Esophagus squamous epithelium (tissue), 5 donors: ENCODE results near the gene OR5AK2. TPM values are rescaled to one million over a fixed set of nuclear protein-coding genes. Genes with fewer than 3 reads are reported as not detected.

Experiments used
- DNase-seq: peaks from one replicate; lab custom pipeline; 2025; lab: John Stamatoyannopoulos, UW
- H3K27ac ChIP-seq, 4 donors: fragments of 200-600 bp; sonication (generic); one replicate each; pipeline ENCODE4 v1.5.1; 2016 to 2019; ENCODE audit warnings: mild to moderate bottlenecking in 1 of 4
- H3K27me3 ChIP-seq, 4 donors: fragments of 200-600 bp; sonication (generic); 1 replicate in 3 of 4; 2 replicates in 1 of 4; pipeline versions ENCODE4 v1.5.1 to v1.6.0; 2017 to 2021; ENCODE audit warnings: antibody characterized with exemption in 1 of 4
- H3K36me3 ChIP-seq, 3 donors: fragments of 200-600 bp; sonication (generic); one replicate each; pipeline ENCODE4 v1.5.1; 2016 to 2019
- H3K4me1 ChIP-seq, 3 donors: fragments of 200-600 bp; sonication (generic); one replicate each; pipeline ENCODE4 v1.5.1; 2017 to 2019
- H3K4me3 ChIP-seq, 4 donors: fragments of 200-600 bp; sonication (generic); 1 replicate in 3 of 4; 2 replicates in 1 of 4; pipeline ENCODE4 v1.5.1; 2016 to 2019; ENCODE audit warnings: mild to moderate bottlenecking in 2 of 4, moderate library complexity in 1 of 4
- H3K9me3 ChIP-seq, 3 donors: fragments of 200-600 bp; sonication (generic); one replicate each; pipeline ENCODE4 v1.5.1; 2016 to 2019
- CTCF ChIP-seq, 6 experiments: fragments of 450-650 bp in 4 of 6; fragments of 200-600 bp in 2 of 6; sonication (generic) in 2 of 6; IDR thresholded peaks; one replicate each; pipeline ENCODE4 v1.5.1; 2016 to 2019; ENCODE audit warnings: antibody characterized with exemption in 6 of 6, mild to moderate bottlenecking in 4 of 6, moderate library complexity in 4 of 6
- POLR2A ChIP-seq, 4 donors: fragments of 450-650 bp; IDR thresholded peaks; one replicate each; pipeline ENCODE4 v1.6.1; 2017; ENCODE audit warnings: antibody characterized with exemption in 4 of 4, mild to moderate bottlenecking in 4 of 4, moderate library complexity in 3 of 4
- WGBS, 2 donors: methylation state at CpG; one replicate each; pipeline ENCODE4 v1.1.5; 2018; 5-methylcytosine and 5-hydroxymethylcytosine counted together
- intact Hi-C: fragments of 100-400 bp; cut with DNase I; formaldehyde crosslinking; loops from one replicate; pipeline ENCODE4 v1.15.0; 2022
- total RNA-seq, 4 donors: library from RNA; depleted of rRNA; stranded (reverse); fragments of >200 nt; gene quantifications; one replicate each; pipeline ENCODE4 v1.1.0, GENCODE V29; 2016
- donor health status: DM: yes; HTN: yes; CAD: no.

The OR5AK2 gene
- total RNA-seq, 4 donors from 2014 or later: not detected

GRCh38 chr11:56967726-56968125, 21.0 kb upstream of the OR5AK2 start:
- no peak for DNase-seq
- no peak for TF ChIP-seq POLR2A (IDR thresholded peaks at IDR 0.05)
- H3K4me3 ChIP-seq: no peak overlapping the region
- intact Hi-C loops: no loop called here
- H3K27me3 ChIP-seq: no peaks in the 10 kb centered on the region
- peaks cover 0 to 9% (median 0%) of the 10 kb centered on the region in 3 donors for H3K9me3 ChIP-seq
- H3K27ac ChIP-seq: no peak overlapping the region
- H3K36me3 ChIP-seq: no peaks in the 10 kb centered on the region
- H3K4me1 ChIP-seq: no peaks in the 10 kb centered on the region
- 47 to 50% methylated on average over 1 of the region's 1 CpG for WGBS, 2 donors

DNA sequence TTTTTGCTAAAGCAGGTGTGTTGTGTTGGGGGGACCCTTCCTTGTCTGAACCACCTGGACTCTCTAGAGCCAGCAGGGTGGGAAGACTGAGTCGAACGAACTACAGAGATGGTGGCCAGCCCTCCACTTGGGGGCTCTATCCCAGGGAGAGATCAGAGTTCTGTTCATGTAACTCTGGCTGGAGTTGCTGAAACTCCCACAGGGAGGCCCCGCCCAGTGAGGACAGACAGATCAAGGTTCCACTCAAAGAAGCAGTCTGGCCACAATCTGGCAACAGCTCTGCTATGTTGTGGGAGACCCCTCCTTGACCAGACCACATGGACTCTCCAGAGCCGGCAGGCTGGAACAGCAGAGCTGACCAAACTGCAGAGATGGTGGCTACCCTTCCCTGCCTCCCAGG, 20.2 kb upstream of the OR5AK2 start:
- TF ChIP-seq POLR2A (IDR thresholded peaks at IDR 0.05) (no peak), CTCF (IDR thresholded peaks at IDR 0.05) (no peak)
- WGBS, 2 donors: 47 to 86% methylated on average over 2 of the region's 4 CpGs
- DNase-seq: no peak
- H3K36me3 ChIP-seq: no peaks in the 10 kb centered on the region
- no peaks in the 10 kb centered on the region for H3K4me1 ChIP-seq
- no peak overlapping the region for H3K27ac ChIP-seq
- H3K4me3 ChIP-seq: no peak overlapping the region
- no peaks in the 10 kb centered on the region for H3K27me3 ChIP-seq
- intact Hi-C loops: no loop called here
- H3K9me3 ChIP-seq: peaks cover 0 to 9% (median 0%) of the 10 kb centered on the region in 3 donors

GRCh38 chr11:56977314-56977713, 11.4 kb upstream of the OR5AK2 start:
- Histone ChIP-seq H3K27ac (no peak overlapping the region), H3K9me3 (no peaks in the 10 kb centered on the region), H3K27me3 (no peaks in the 10 kb centered on the region), H3K4me3 (no peak overlapping the region), H3K4me1 (peaks cover 0 to 5% (median 0%) of the 10 kb centered on the region in 3 donors), H3K36me3 (no peaks in the 10 kb centered on the region)
- 88 to 90% methylated on average over 2 of the region's 2 CpGs for WGBS, 2 donors
- TF ChIP-seq CTCF (IDR thresholded peaks at IDR 0.05) (no peak), POLR2A (IDR thresholded peaks at IDR 0.05) (no peak)
- no peak for DNase-seq
- intact Hi-C loops: no loop called here

GRCh38 chr11:56990702-56991101, 2.0 kb downstream of the OR5AK2 start:
- H3K36me3 ChIP-seq: no peaks in the 10 kb centered on the region
- intact Hi-C loops: no loop called here
- no peak overlapping the region for H3K4me3 ChIP-seq
- no peak for DNase-seq
- H3K27me3 ChIP-seq: no peaks in the 10 kb centered on the region
- no peak for TF ChIP-seq CTCF (IDR thresholded peaks at IDR 0.05)
- TF ChIP-seq POLR2A (IDR thresholded peaks at IDR 0.05): no peak
- no peak overlapping the region for H3K27ac ChIP-seq
- 63 to 70% methylated on average over 2 of the region's 2 CpGs for WGBS, 2 donors
- peaks cover 0 to 19% (median 8%) of the 10 kb centered on the region in 3 donors for H3K9me3 ChIP-seq
- no peaks in the 10 kb centered on the region for H3K4me1 ChIP-seq

- intact Hi-C loops: no loop called here
- Histone ChIP-seq H3K36me3 (no peaks in the 10 kb centered on the region), H3K4me1 (no peaks in the 10 kb centered on the region), H3K27me3 (no peaks in the 10 kb centered on the region), H3K9me3 (peaks cover 0 to 20% (median 8%) of the 10 kb centered on the region in 3 donors), H3K27ac (no peak overlapping the region), H3K4me3 (no peak overlapping the region)
- no peak for DNase-seq
- TF ChIP-seq CTCF (IDR thresholded peaks at IDR 0.05) (no peak), POLR2A (IDR thresholded peaks at IDR 0.05) (no peak)
These were observed 5.8 kb downstream of the OR5AK2 start for GRCh38 chr11:56994532-56994931.
